Brain microvascular endothelial cell (primary cell): ENCODE measurements around the gene ACSF2.

Source experiments
- DNase-seq: peaks from one replicate; pipeline ENCODE4 v3.0.0-alpha.2; 2020
- H3K27ac ChIP-seq: fragments of 250-450 bp; sonication (Bioruptor Pico); 2 replicates; pipeline ENCODE4 v1.5.1; 2020; ENCODE audit warnings: mild to moderate bottlenecking, moderate library complexity
- H3K27me3 ChIP-seq: fragments of 250-450 bp; sonication (Bioruptor Pico); replicated peaks from 2 replicates; pipeline ENCODE4 v1.5.1; 2020; ENCODE audit warnings: mild to moderate bottlenecking
- H3K36me3 ChIP-seq: fragments of 250-450 bp; sonication (Bioruptor Pico); replicated peaks from 2 replicates; pipeline ENCODE4 v1.5.1; 2020; ENCODE audit warnings: mild to moderate bottlenecking
- H3K4me3 ChIP-seq: 2 replicates; pipeline ENCODE4 v1.5.1; 2011; ENCODE audit warnings: low read depth, mild to moderate bottlenecking, control low read depth, low read length, moderate library complexity
- in situ Hi-C: cut with HindIII; loops from 2 replicates; pipeline ENCODE4 v1.10.0; 2017; ENCODE audit warnings: low sequenced_read_pairs, low pct_ligation_motif_present
- TF ChIP-seq, protein P1 (sequence below): IDR thresholded peaks from 2 replicates; pipeline ENCODE4 v1.5.1; 2011; ENCODE audit warnings: low read depth, mild to moderate bottlenecking, moderate library complexity, low read length, control low read depth, inconsistent platforms; ENCODE audit errors: missing control alignments

Gene ACSF2, protein sequence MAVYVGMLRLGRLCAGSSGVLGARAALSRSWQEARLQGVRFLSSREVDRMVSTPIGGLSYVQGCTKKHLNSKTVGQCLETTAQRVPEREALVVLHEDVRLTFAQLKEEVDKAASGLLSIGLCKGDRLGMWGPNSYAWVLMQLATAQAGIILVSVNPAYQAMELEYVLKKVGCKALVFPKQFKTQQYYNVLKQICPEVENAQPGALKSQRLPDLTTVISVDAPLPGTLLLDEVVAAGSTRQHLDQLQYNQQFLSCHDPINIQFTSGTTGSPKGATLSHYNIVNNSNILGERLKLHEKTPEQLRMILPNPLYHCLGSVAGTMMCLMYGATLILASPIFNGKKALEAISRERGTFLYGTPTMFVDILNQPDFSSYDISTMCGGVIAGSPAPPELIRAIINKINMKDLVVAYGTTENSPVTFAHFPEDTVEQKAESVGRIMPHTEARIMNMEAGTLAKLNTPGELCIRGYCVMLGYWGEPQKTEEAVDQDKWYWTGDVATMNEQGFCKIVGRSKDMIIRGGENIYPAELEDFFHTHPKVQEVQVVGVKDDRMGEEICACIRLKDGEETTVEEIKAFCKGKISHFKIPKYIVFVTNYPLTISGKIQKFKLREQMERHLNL

DNA sequence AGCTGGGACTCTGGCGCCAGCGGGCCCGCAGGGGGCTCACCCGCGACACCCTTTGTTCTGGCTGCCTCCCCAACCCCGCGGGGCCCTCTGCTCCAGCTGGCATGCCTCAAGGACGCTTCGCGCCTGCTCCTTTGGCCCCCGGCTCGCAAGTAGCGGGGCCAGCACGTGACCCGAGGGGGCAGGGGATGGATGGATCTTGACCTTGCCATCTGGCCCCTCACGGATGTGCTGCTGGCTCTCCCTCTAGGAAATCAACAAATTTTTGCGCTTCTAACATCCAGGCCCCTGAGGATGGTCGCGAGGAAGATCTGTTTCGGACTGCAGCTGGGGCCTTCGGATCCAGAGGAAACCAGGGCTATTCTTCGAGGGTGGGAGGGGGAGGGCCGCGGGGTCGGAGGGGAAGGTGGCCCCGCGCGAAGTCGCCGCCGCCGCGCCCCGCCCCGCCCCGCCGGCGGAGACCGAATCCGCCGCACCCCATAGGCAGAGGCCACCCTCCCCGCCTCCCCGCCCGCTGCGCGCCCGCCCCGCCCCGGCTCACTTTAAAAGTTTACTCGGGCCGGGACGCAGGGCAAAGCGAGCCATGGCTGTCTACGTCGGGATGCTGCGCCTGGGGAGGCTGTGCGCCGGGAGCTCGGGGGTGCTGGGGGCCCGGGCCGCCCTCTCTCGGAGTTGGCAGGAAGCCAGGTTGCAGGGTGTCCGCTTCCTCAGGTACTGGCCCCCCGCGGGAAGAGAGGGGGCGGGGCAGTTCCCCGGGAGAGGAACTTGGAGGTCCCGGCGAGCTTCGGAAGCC, at the start of gene ACSF2:
ACSF2 (plus strand) TSS at position 537 of the 790 bp plus-strand sequence; CDS start at position 581, 44 bp downstream.
- peak; percentile 27 for DNase-seq
- Histone ChIP-seq H3K36me3 (no peaks in the 10 kb centered on the region), H3K27ac (peak within 1 kb of the TSS; percentile 8), H3K27me3 (no peaks in the 10 kb centered on the region), H3K4me3 (peak within 1 kb of the TSS; percentile 74)
- in situ Hi-C loops, result no loop called here
- TF ChIP-seq, protein P1, sequence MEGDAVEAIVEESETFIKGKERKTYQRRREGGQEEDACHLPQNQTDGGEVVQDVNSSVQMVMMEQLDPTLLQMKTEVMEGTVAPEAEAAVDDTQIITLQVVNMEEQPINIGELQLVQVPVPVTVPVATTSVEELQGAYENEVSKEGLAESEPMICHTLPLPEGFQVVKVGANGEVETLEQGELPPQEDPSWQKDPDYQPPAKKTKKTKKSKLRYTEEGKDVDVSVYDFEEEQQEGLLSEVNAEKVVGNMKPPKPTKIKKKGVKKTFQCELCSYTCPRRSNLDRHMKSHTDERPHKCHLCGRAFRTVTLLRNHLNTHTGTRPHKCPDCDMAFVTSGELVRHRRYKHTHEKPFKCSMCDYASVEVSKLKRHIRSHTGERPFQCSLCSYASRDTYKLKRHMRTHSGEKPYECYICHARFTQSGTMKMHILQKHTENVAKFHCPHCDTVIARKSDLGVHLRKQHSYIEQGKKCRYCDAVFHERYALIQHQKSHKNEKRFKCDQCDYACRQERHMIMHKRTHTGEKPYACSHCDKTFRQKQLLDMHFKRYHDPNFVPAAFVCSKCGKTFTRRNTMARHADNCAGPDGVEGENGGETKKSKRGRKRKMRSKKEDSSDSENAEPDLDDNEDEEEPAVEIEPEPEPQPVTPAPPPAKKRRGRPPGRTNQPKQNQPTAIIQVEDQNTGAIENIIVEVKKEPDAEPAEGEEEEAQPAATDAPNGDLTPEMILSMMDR, result no peak

- no peak for DNase-seq
These were observed 46.5 kb upstream of the ACSF2 start for GRCh38 chr17:50379351-50380132.

GRCh38 chr17:50380369-50381259, 45.4 kb upstream of the ACSF2 start:
- TF ChIP-seq, protein P1, result peak; percentile 22
- H3K27ac ChIP-seq, result no peak overlapping the region
- no peaks in the 10 kb centered on the region for H3K27me3 ChIP-seq
- no peak overlapping the region for H3K4me3 ChIP-seq
- in situ Hi-C loops, result no loop called here
- peaks cover 56% of the 10 kb centered on the region for H3K36me3 ChIP-seq
- no peak for DNase-seq

More at GRCh38 chr17:50379351-50380132, 46.5 kb upstream of the ACSF2 start:
- TF ChIP-seq, protein P1, result no peak
- H3K36me3 ChIP-seq, result peaks cover 47% of the 10 kb centered on the region
- H3K27ac ChIP-seq, result no peak overlapping the region
- H3K4me3 ChIP-seq, result no peak overlapping the region
- in situ Hi-C loops, result no loop called here
- no peaks in the 10 kb centered on the region for H3K27me3 ChIP-seq

DNA sequence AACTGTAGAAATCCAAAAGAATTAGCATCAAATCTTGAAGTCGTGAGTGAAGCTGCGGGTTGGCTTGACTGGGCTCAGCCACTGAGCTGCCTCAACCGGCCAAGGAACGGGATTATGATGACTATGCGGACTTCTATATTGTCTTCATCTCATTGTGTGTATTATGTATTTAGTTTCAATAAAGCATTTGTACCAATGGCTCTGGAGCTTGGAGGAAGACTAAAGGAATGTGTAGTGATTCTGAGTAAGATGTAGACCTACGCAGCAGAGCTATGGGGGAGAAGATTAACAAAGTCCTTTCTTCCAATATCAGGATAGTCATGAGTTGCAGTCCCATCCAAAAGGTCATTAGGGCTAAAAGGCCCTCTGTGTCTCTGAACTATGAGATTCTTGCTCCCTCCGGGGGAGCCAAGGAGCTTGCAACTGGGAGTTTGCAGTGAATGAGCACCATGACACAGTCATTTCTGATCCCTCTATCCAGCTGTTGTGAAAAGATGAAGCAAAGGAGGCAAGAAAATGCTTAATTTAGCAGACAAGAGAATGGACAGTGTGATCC, 44.7 kb upstream of the ACSF2 start:
- DNase-seq, result no peak
- in situ Hi-C loops, result no loop called here

More for the DNA sequence above, 44.7 kb upstream of the ACSF2 start:
- H3K4me3 ChIP-seq, result no peak overlapping the region
- H3K36me3 ChIP-seq, result peaks cover 63% of the 10 kb centered on the region
- TF ChIP-seq, protein P1, result no peak
- no peaks in the 10 kb centered on the region for H3K27me3 ChIP-seq
- H3K27ac ChIP-seq, result no peak overlapping the region
